SKM-1 treated with dmso at 0.1 percent for 144 hours (cell line): ENCODE results near the gene SMARCC1.
"Not testable (repeated sequence)": the region's sequence is repeated elsewhere in the genome, so short reads cannot be mapped to it uniquely, and the experiment has no call there.

Experiments used
- DNase-seq: peaks from one replicate; lab custom pipeline; 2025; ENCODE audit not compliant: unreplicated experiment; lab: John Stamatoyannopoulos, UW

Gene SMARCC1

DNA sequence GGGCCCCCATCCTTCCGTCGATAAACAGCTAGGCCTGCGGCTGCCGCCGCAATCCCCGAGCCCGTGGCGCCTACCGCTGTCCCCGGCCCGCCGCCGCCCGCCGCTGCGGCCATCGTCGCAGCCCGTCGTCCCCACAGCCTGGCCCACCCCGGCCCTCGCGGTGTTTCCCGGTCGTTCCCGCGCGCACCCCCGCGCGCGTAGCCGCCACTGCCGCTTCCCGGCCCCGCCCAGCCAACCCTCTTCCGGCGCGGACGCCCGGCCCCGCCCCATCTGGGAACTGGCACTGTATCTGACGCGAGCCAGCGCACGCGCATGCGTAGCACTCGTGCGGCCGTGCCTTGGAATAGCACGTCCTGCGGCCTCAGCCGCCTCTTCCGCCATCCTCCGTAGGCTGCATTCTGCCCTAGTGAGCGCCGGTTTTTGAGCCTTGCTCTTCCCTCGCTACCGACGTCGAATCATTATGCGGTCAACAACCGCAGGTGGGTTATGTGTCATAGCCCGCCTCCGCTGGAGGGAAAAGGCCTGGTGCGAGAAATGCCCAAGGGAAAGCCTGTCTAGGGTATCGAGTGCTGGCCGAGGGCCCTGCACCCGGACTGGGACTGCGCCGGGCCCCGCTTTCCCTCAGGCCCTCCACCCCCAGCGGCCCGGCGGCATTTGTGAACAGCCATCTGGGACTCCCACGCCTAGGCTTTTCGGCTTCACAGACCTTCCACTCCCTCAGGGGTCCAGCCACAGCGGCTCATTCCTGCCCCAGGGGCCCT is at the start of gene SMARCC1:
Gene SMARCC1, minus strand, starts transcription at position 209 of the 761 bp plus-strand sequence. Its CDS starts 96 bp downstream, at position 113.
- DNase-seq, result peak; percentile 92

DNA sequence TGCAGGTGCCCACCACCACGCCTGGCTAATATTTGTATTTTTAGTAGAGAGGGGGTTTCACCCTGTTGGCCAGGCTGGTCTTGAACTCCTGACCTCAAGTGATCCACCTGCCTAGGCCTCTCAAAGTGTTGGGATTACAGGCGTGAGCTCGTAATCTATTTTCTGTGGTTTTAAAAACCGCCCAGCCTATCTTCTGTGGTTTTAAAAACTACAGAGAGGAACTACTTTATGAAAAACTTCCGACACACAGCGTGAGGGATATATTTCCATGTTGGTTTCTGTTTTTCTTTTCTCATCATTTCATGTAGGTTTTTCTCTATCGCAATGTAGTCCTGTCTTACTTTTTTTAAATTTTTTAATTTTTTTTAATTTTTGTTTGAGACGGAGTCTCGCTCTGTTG is 47.8 kb upstream of the SMARCC1 start:
- not testable (repeated sequence) for DNase-seq

DNA sequence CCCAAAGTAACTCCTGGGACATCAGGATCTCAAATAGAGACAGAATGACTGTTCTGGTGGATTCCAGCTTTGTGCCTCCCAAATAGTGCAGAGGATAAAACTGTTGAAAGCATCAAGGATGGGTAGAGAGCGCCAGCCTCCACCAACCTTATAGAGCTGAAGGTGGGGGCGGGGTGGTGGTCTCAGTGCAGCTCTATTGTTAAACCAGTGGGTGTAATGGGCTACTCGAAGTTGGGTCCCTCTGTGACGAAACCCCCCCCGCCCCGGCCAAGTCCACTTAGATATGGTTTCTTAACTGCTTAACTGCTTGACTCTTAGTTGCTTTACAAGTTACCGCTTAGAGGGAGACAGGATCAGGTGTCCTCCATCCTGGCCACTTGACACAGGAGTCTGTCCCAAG is 43.9 kb upstream of the SMARCC1 start:
- DNase-seq, result no peak

DNA sequence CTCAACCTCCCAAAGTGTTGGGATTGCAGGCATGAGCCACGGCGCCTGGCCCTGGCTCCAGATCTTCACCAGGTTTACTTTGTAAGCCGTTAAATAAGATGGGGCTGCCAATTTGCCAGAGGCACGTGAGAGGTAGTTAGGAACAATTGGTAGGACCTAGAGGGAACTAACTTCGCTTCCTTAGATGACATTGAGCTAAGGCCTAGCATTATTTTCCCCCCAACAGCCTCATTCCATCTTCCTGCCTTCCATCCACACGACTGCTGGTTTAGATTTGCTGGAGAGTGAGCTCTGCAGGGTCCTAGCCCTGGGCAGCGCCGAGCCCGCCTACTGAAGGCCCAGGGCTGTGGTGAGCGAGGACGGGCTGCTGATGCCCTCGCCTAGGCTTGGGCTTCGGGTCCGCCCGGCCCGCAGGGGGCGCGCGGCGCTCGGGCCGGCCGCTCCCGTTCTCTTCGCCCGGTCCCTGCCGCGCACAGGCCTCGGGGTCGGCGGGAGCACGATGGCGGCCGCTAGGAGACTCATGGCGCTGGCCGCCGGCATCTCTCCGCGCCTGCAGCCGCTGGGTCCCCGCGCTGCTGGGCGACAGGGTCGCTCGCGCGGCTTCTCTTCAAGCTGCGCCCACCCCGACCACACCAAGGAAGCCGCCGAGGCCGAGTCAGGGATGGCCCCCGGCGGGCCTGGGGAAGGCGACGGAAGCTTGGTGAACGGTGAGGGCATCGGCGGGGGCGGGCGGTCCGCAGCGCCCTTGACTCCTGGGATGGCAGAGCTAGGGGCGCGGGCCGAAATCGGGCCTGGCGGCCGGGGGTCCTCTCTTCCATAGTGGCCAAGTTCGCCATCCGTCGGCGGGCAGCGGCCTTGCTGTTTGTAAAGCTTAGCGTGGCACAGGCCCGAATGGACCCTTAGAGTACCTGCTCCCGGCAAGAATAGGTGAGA is 43.1 kb upstream of the SMARCC1 start:
- DNase-seq, result peak; percentile 53

DNA sequence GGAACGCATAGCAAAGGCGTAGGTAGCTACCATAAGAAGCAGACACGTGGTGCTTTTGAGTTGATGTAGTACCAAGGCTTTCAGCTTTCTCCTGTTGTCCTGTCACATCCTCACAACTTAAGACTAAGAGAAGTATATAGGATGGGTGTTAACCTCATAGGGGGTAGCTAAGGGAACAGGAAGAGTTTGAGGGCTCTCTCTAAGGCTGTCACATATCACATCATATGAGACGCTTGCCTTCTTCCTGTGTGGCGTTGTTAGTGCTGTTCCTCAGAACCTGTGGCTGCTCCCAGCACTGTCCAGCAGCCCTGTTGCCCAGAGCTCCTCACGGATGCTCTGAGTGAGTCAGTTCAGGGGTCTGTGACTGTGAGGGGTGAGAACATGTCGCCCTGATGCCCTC is 35.9 kb upstream of the SMARCC1 start:
- no peak for DNase-seq

DNA sequence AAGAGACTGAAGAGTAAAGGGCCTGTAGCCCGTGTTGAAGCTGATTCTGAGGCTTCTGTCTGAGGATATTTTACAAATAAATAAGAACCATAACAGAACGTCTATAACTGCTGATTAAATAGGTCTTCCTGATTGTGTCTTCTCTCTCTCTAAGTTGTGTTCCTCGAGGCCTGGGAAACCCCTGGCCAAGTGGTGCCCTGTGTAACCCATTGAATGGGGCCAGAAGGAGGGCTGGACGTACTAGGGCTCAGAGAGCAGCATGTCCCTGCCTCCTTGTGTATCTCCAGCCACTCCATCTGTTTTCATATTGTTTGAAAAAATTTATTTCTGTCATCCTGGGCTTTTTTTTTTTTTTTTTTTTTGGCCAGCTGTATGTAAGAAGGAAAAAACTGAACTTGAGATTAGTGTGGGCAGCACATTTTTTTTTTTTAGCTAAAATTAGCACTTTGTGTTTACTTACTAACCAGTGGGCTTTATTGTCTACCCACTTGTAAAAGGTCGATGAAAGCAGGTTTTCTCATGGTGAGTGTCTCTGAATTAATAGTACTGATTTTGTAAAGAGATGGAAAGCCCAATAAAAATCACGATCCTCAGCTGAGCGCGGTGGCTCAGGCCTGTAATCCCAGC is 32.0 kb upstream of the SMARCC1 start:
- no peak for DNase-seq

DNA sequence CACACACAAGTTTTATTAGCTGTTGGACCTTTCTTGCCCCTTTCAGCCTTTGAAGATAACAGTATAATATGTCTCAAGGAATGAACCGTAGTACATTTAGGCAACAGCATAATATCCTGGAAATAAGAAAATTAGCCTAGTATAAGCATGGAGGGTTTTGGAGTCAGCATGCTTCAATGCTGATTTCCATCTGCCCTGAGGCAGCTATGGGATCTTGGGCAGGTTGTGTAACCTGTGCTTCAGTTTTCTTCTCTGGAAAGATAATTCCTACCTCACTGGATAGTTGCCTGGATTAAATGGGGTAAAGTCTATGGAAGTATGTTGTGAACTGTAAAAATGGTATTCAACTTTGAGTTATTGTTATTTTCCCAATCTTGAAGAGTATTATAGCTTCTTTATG is 22.9 kb upstream of the SMARCC1 start:
- DNase-seq, result no peak

DNA sequence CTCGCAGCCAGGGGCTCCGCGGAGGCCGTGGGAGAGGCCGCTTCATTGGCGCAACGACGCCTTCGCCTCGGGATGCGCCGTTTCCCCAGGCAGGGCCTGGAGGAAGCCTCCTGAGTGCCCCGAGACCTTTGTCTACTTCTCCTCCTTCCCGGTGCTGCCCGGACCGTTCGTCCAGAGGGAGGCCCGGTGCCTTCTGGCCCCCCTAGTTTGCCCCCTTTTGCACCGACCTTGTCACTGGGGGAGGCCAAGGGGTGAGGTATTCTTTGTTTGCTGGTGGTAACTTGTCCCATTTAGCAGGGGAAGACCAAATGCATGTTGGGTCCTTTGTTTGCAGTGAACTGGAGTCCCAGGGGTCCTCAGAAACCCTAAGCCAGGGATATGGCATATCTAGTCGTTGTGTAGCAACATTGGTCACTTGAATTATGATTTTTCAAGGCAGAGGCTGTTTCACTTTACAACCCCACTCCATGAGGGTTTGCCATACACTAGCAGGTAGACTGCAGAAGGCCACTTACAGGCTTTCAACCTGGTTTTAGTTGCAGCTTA is 21.9 kb upstream of the SMARCC1 start:
- no peak for DNase-seq

DNA sequence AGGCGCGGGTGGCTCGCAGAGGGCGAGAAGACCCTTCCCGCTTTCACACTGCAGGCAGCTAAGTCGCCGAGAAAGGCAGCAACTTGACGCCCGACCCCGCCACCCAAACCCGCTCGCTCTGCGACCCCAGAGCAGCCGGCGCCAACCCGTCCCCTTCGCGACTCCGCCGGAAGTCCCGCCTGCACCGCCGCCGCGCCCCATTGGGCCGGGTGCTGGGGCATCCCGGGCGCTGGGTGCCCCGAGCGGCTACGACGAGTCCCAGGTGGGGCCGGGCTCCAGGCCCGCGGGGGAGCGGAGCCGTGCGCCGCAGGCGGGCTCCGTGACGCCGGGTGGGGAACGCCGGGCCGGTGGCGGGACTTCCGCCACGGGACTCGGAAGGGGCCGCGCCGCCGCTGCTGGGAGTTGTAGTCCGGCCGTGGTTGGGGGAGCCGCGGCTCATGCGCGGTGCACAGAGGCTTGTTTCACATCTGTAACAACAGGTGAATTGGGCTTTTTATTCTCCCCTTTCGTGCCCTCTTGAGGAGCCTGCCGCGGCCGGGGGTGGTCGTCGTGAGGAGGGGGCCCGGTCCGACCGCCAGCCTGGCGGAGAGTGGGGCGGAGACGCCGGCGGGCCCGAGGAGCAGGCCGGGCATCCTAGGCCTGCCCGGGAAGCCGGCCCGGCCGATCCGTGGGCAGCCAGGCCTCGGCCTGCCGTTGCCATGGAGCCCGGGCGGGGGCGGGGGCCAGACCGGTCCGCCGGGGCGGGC is 21.2 kb upstream of the SMARCC1 start, which contains the start of gene DHX30:
Gene DHX30, plus strand, starts transcription at position 405 of the 746 bp plus-strand sequence. CDS start 7,546 bp downstream, outside the sequence.
- DNase-seq, result peak; percentile 59

DNA sequence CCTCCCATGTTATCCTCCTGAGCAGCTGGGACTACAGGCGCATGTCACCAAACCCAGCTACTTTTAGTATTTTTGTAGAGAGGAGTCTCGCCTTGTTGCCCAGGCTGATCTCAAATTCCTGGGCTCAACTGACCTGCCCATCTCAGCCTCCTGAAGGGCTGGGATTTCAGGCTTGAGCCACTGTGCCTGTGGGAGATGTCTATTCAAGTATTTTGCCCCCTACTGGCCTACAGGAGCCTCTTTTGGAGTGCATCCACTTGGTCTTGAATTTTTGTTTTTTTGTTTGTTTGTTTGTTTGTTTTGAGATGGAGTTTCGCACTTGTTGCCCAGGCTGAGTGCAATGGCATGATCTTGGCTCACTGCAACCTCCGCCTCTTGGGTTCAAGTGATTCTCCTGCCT is 18.0 kb upstream of the SMARCC1 start:
- DNase-seq, result peak; percentile 3

DNA sequence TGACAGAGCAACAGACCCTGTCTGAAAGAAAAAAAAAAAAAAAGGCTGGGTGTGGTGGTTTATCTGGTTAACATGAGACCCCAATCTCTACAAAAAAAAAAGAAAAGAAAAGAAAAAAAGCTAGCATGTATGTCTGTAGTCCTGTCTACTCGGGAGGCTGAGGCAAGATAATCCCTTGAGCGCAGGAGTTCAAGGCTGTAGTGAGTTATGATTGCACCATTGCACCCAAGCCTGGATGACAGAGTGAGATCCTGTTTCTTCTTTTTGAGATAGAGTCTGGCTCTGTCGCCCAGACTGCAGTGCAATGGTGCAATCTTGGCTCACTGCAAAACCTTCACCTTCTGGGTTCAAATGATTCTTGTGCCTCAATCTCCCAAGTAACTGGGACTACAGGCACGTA is 12.9 kb upstream of the SMARCC1 start:
- DNase-seq, result peak; percentile 78

DNA sequence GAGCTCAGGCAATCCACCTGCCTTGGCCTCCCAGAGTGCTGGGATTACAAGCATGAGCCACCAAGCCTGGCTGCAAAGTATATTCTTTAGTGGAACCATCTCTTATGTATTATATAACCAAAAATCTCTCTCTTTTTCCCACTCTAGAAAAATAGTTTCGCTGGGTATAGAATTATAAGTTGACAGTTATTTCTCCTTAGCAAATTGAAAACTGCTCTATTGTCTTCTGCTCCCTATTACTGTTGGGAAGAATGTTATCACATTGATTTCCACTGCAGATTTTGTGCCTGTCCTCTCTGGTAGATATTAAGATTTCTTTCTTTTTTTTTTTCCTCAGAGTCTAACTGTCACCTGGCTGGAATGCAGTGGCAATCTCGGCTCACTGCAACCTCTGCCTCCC is 11.0 kb upstream of the SMARCC1 start:
- no peak for DNase-seq

DNA sequence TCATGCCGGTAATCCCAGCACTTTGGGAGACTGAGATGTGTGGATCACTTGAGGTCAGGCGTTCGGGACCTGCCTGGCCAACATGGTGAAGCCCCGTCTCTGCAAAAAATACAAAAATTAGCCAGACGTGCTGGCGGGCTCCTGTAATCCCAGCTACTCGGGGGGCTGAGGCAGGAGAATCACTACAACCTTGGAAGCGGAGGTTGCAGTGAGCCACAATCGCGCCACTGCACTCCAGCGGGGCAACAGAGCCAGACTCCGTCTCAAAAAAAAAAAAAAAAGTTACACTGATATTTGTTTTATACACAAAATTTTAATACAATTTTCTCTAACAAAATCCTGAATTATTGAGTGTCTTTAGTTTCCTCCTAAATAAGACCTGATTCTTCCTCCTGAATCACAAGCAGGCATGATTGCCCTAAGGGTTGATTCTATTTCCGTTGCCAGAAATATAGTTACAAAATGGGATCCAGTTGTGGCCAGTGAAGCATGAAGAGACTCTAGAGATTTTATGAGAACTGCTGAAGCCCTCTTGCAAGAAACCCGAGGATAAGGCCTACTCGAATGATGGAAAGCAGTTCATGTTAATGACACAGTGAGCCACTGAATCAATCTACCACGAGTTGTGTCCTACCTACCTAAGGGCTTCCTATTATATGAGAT is 9.6 kb upstream of the SMARCC1 start:
- no peak for DNase-seq

DNA sequence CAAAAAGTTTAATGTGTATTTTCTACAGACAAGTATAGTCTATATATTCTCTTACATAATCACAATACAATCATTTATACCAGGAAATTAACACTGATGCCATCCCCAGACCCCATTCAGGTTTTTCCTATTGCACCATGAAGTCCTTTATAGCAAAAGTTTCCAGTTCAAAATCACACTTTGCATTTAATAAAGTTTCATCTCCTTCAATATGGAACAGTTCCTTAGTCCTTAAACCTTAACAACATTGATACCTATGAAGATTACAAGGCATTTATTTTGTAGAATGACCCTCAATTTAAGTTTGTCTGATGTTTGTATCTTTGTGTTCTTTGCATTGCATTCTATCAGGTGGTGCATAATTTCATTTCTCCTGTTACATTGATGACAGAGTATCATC is 2.0 kb upstream of the SMARCC1 start:
- no peak for DNase-seq

DNA sequence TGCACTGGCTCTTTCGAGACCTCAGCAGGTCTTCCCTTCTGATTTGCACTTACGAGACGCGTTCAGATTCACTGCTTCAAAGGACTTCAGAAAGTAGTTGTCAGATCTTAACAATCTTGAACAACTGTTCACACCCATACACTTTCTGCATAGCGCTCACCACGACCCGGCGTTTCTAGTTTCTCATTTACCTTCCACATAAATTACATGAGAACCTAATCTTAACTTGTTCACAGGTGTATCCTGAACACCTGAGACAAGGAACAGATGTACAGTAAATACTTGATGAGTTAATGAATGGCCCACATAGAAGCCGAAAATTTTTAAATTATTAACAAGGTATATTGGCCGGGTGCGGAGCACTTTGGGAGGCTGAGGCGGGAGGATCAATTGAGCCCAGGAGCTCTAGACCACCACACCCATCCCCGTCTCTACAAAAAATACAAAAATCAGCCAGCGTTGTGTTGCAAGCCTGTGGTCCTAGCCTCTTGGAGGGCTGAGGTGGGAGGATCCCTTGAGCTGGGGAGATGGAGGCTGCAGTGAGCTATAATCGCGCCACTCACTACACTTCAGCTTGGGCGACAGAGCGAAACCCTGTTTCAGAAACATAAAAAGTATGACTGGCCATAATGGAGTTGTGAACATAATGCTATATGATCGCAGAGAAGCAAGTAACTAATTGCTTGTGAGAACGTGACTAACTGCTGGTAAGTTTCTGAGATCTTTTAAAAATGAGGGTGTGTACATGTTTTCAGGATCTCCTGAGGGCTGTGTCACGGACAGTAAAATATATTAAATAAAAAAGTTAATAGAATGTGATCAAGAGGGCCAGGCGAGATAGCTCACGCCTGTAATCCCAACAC is 984 bp upstream of the SMARCC1 start:
- no peak for DNase-seq

DNA sequence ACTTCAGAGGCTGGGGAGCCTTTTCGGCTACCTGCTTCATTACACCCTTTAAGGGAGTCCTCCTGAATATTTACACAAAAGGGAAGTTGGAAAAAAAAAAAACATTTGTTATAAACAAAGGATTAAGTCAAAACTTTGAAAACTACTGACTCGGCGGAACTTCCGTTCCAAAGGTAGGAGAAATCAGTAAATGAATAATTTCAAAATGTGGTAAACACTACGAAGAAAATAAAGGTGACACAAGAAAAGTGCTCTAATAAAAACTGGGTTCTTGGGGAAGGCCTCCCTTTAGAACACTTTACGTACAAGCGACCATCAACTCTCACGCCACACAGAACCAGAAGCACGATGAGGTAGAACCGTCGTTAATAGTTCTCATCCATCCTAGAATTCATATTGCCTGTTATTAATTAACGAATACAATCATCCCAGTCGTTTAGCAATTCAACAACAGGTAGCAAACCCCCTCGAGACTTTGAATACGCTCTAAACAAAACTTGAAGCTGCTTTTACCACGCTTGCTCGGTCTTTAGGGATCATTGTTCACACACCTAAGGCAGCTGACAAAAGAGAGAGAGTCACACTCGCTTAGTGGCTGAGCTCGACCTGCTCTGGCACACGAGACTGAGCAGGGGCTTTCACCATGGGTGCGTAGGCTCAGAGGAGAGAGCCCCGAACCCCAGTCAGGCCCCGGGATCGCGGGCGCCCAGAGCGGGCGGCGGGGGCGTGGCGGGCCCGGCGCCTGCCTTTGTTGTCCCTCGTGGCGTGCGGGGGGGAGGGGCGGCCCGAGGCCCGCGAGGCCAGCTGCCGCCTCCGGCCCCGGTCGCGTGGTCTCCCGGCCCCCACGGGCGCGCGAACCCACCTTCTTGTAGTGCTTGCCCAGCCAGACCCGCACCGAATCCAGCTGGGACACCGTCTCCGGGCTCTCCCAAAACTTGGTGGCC is 680 bp downstream of the SMARCC1 start:
- DNase-seq, result peak; percentile 42

DNA sequence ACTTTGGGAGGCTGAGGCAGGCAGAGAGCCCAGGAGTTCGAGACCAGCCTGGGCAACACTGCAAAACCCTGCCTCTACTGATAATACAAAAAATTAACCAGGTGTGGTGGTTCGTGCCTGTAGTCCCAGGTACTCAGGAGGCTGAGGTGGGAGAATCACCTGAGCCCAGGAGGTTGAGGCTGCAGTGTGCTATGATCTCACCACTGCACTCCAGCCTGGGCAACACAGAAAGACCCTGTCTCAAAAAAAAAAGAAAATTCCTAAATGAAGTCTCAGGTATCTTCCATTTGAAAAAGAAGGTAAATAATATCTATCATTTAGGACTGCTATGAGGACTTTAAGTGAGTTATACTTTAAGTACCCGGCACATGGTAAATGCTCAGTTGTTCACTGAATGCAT is 2.9 kb downstream of the SMARCC1 start:
- DNase-seq, result no peak

DNA sequence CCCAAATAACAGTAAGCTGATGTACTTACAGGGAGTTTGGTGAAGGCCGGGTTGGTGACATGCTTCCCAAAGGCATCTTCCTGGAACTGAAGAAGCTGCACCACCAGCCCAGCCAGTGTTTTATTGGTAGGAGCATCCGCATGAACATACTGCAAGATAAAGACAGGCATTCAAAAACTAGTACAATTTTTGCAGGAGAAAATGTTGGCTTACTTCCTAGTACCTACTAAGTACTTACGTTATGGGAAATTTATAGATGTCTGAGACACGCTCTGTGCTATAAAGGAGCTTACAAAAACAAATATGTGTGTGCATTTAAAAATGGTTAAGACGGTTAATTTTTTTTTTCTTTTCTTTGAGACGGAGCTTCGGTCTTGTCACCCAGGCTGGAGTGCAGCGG is 8.9 kb downstream of the SMARCC1 start:
- DNase-seq, result no peak
